GM12872 (cell line): Measurements from ENCODE around the gene TMEM129.

Source experiments
- TF ChIP-seq, protein P1 (sequence below): IDR thresholded peaks from 3 replicates; pipeline ENCODE4 v1.5.1; 2011; ENCODE audit warnings: low read depth, mild to moderate bottlenecking, low read length, moderate library complexity; ENCODE audit not compliant: insufficient read depth

TMEM129 gene, protein sequence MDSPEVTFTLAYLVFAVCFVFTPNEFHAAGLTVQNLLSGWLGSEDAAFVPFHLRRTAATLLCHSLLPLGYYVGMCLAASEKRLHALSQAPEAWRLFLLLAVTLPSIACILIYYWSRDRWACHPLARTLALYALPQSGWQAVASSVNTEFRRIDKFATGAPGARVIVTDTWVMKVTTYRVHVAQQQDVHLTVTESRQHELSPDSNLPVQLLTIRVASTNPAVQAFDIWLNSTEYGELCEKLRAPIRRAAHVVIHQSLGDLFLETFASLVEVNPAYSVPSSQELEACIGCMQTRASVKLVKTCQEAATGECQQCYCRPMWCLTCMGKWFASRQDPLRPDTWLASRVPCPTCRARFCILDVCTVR

DNA sequence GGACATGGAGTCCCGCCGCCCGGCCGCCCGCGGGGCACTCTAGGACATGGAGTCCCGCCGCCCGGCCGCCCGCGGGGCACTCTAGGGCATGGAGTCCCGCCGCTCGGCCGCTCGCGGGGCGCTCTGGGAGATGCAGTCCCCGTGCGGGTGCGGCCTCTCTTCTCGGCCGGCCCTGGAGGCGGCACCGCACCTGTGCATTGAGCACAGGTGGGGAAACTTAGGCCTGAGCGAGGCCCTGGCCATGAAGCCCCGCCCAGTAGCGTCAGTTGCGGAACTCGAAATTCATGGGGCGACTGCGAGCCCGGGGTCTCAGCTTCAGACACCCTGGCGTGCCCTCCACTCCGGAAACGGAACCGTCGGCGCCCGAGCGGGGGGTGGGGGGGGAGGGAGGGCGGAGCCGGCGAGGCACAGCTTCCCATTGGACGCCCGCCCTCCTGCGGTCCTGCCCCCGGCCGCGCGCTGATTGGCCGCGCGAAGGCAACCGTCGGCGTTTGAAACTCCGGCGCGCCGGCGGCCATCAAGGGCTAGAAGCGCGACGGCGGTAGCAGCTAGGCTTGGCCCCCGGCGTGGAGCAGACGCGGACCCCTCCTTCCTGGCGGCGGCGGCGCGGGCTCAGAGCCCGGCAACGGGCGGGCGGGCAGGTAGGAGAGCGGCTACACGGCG, at the start of gene TMEM129, which contains the start of gene TACC3:
TSS of gene TMEM129 (minus strand) at position 321 of the 663 bp plus-strand sequence. CDS start 486 bp downstream, outside the sequence.
TSS of gene TACC3 (plus strand) at position 519 of the 663 bp plus-strand sequence. CDS start 1,901 bp downstream, outside the sequence.
- TF ChIP-seq, protein P1, sequence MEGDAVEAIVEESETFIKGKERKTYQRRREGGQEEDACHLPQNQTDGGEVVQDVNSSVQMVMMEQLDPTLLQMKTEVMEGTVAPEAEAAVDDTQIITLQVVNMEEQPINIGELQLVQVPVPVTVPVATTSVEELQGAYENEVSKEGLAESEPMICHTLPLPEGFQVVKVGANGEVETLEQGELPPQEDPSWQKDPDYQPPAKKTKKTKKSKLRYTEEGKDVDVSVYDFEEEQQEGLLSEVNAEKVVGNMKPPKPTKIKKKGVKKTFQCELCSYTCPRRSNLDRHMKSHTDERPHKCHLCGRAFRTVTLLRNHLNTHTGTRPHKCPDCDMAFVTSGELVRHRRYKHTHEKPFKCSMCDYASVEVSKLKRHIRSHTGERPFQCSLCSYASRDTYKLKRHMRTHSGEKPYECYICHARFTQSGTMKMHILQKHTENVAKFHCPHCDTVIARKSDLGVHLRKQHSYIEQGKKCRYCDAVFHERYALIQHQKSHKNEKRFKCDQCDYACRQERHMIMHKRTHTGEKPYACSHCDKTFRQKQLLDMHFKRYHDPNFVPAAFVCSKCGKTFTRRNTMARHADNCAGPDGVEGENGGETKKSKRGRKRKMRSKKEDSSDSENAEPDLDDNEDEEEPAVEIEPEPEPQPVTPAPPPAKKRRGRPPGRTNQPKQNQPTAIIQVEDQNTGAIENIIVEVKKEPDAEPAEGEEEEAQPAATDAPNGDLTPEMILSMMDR: no peak

DNA sequence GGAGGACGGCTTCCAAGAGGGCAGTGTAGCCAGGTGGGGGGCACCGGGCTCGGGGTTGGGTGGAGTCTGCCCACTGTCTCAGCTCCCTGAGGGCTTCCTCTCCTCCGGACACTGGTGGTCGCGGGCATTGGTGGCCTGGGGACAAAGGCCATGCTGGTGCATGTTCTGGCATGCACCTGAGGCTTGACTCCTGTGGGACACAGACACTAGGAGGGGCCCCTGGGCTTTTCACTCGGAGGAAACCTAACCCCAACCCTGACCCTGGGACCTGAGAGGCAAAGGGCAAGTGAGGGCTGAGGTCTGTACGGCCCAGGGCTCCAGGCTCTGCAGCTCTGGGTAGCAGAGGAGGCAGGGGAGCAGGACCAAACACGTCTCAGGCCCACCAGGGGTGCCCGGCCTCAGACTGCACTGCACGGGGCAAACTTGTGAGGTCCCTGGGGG, 49.7 kb upstream of the TMEM129 start:
- TF ChIP-seq, protein P1: no peak

DNA sequence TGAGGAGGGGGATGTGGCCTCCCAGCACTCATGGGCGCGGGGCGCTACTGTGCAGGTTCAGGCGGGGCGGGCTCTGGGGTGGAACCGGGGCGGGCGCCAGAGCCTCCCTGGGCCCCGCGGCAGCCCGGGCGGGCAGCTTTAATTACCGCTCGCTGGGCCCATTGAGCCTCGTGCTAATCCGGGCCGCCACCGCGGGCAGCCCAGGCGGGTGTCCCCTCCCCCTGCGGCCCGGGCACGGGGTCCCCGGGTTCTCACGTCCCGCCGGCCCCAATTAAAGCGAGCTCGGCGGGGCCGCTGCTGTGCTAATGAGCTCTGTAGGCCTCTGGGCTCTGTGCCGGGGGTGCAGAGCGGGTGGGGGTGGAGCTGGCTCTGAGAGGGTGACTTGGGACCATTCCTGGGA, 49.1 kb upstream of the TMEM129 start:
- TF ChIP-seq, protein P1: no peak

DNA sequence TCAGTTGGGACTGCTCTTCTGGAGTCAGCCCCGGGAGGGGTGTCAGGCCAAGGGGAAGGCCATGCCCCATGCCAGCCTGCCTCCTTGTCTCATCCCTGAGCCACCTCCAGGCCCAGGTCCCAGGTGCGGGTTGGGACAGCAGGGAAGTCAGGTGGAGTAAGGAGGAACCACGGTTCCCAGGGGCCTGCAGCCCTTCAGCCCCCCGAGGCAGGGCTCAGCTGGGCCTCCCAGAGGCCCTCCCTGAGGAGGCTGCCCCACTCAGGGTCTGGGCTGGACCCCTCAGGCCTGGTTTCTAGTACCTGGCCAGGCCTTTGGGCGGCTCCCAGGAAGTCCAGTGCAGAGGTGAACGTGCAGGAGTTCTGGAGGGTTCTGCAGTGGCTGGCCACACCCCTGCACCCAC, 48.6 kb upstream of the TMEM129 start:
- TF ChIP-seq, protein P1: no peak

DNA sequence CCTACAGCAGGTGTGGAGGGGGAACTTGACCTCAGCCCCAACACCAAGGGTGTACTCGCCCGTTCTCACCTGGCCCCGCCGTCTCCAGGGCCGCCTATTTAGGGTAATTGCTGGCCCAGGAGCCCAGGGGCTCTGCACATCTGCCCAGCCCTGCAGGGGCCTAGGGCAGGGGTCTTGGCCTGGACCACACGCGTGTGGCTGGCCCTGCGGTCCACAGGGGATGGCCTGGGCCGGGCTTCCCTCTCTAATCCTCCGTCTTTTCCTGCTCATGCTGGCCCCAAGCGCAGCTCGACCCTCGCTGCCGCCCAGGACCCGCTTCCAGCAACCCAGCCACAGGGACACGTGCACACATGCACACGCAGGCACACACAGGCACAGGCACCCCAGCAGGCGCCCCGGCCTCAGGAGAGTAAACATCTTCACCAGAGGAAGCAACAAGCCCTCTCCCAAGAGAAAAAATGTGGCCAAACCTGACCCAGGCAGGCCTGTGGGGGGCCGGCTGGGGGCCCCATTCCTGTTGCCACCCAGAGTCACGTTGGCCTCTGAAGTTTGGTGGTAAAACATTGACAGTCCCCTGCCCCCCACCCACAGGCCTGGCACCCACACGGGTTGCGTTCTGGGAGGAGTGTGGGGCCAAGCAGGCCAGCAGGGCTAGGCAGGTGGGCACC, 47.4 kb upstream of the TMEM129 start:
- TF ChIP-seq, protein P1: no peak

DNA sequence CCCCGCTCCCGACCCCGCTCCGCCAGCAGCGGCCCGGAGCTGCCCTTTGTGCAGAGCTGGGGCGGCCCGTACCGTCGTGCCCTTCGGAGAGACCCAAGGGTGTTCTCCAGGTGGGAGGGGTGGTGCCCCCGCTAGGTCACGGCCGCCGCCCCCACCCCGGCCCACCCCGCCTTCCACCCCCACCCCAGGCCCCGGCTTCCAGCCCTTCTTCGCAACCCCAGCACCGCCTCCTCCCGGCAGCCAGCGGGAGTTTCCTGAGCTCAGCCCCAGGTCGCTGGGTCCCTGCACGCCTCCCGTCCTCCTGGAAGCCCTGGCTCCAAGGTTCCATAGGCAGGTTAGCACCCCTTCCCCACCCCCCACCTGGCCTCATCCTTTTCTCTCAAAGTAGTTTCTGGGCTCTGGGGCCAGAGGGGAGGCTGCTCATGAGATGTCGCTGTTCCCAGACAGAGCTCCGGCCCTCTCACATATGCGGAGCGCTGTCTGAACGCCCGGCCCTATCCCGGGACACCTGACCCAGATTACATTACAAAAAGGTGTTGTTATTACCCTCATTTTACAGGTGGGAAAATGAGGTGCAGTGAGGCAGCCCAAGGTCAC, 46.7 kb upstream of the TMEM129 start:
- TF ChIP-seq, protein P1: peak; percentile 49; the same call in 2 of the 3 replicates

DNA sequence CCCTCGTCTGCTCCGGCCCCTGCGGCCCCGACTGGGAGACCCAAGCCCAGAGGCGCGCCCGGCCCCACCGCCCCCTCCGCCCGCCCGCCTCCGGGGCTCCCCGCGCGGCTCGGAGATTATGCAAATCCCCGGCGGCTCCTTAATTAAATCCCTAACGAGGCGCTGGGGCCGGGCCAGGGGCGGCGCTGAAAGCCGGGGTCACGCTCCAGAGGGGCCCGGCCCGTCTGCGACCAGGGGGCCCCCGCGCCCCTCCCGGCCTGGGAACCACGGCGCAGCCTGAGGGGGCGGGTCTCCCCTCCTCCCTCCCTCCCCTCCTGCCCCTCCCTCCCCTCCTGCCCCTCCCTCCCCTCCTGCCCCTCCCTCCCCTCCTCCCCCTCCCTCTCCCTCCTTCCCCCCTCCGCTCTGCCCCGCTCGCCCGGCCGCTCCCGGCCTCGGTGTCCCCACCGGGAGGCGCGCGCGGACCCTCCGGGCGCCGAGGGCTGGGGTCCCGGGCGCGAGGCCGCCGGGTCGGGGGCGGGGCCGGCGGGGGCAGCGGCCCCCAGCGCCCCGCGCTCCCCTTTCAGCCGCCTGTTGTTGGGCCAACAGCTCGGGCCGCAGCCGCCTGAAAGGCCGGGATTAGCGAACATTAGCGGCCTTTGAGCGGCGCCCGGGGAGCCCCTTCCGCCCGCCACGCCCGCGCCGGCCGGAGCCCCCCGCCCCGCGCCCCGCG, 46.1 kb upstream of the TMEM129 start:
- TF ChIP-seq, protein P1: no peak
